ENCODE results near the gene UBXN10.

UBXN10 gene

GRCh38 chr1:20237646-20238045 is 51.8 kb downstream of the UBXN10 start:
- DNase-seq (ENCODE audit: low spot score): no peak

GRCh38 chr1:20240012-20240411 is 54.1 kb downstream of the UBXN10 start:
- DNase-seq (ENCODE audit: low spot score): no peak

GRCh38 chr1:20242890-20243479 is 57.1 kb downstream of the UBXN10 start:
- DNase-seq (ENCODE audit: low spot score): no peak

Measured in GM03348 (cell line).